ENCODE data around the gene GSG1L.

GSG1L gene

DNA sequence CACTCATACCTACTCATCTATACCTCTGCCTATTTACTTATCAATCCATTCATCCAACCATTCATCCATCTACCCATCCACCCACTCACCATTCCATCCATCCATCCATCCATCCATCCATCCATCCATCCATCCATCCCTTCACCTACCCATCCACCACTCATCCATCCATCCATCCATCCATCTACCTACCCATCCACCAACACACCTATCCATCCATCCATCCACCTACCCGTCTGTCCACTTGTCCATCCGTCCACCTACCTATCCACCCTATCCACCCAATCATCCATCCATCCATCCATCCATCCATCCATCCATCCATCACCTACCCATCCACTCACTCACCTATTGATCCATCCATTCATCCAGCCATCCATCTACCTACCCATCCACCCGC, 235.7 kb downstream of the GSG1L start:
- no peak for DNase-seq (ENCODE audit: low read depth)
- no peak for TF ChIP-seq CTCF (IDR thresholded peaks at IDR 0.05; ENCODE audit: control insufficient read depth, insufficient read depth, low read depth, low read length, missing control alignments)
- H3K4me3 ChIP-seq (ENCODE audit: control insufficient read depth, low read depth, low read length) = no peak overlapping the region

- H3K4me3 ChIP-seq (ENCODE audit: control insufficient read depth, low read depth, low read length) = no peak overlapping the region
- no peak for TF ChIP-seq CTCF (IDR thresholded peaks at IDR 0.05; ENCODE audit: control insufficient read depth, insufficient read depth, low read depth, low read length, missing control alignments)
- no peak for DNase-seq (ENCODE audit: low read depth)
Observed at GRCh38 chr16:27826893-27827289, 236.6 kb downstream of the GSG1L start.

GRCh38 chr16:27826081-27826892, 237.2 kb downstream of the GSG1L start:
- TF ChIP-seq CTCF (IDR thresholded peaks at IDR 0.05; ENCODE audit: control insufficient read depth, insufficient read depth, low read depth, low read length, missing control alignments) = no peak
- DNase-seq (ENCODE audit: low read depth) = no peak
- no peak overlapping the region for H3K4me3 ChIP-seq (ENCODE audit: control insufficient read depth, low read depth, low read length)

DNA sequence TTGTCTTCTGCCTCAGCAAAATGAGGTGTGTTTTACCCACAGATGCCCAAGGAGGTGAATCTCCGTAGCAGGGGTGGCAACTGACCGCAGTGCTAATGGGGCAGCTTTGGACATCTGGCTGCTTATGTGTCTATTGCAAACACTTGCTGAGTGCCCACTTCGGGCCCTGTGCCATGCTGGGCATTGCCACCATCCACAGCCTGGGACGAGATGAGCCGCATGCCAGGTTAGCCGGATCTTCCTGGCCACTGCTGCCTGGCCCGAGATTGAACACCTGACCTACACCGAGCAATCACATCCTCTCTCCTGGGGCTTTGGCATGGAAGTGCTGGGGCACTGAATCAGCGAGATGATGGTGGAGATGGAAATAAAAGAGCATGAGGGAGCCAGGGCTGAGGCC, 238.7 kb downstream of the GSG1L start:
- H3K4me3 ChIP-seq (ENCODE audit: control insufficient read depth, low read depth, low read length) = no peak overlapping the region
- DNase-seq (ENCODE audit: low read depth) = no peak
- no peak for TF ChIP-seq CTCF (IDR thresholded peaks at IDR 0.05; ENCODE audit: control insufficient read depth, insufficient read depth, low read depth, low read length, missing control alignments)

GRCh38 chr16:27824006-27824405, 239.5 kb downstream of the GSG1L start:
- no peak for TF ChIP-seq CTCF (IDR thresholded peaks at IDR 0.05; ENCODE audit: control insufficient read depth, insufficient read depth, low read depth, low read length, missing control alignments)
- H3K4me3 ChIP-seq (ENCODE audit: control insufficient read depth, low read depth, low read length) = no peak overlapping the region
- DNase-seq (ENCODE audit: low read depth) = no peak

- no peak for TF ChIP-seq CTCF (IDR thresholded peaks at IDR 0.05; ENCODE audit: control insufficient read depth, insufficient read depth, low read depth, low read length, missing control alignments)
- no peak overlapping the region for H3K4me3 ChIP-seq (ENCODE audit: control insufficient read depth, low read depth, low read length)
- DNase-seq (ENCODE audit: low read depth) = no peak
Observed at GRCh38 chr16:27823421-27823820, 240.1 kb downstream of the GSG1L start.
